NCI-H187 treated with DMSO at 0.1 percent for 48 hours (cell line): Measurements from ENCODE around the gene PRKG1.
"Not testable (repeated sequence)": the region's sequence is repeated elsewhere in the genome, so short reads cannot be mapped to it uniquely, and the experiment has no call there.

Source experiments
- DNase-seq: peaks from one replicate; lab custom pipeline; 2025; lab: John Stamatoyannopoulos, UW

The PRKG1 gene

GRCh38 chr10:52121688-52122087 is 1047.4 kb downstream of the PRKG1 start:
- no peak for DNase-seq

- DNase-seq, result no peak
These were observed 1053.9 kb downstream of the PRKG1 start for GRCh38 chr10:52128056-52128683.

- DNase-seq, result no peak
These were observed 1055.3 kb downstream of the PRKG1 start for GRCh38 chr10:52129410-52130178.

- DNase-seq, result no peak
These were observed 1060.8 kb downstream of the PRKG1 start for GRCh38 chr10:52135101-52135500.

GRCh38 chr10:52136921-52137320 is 1062.6 kb downstream of the PRKG1 start:
- no peak for DNase-seq

GRCh38 chr10:52143338-52143737 is 1069.1 kb downstream of the PRKG1 start:
- no peak for DNase-seq

- no peak for DNase-seq
These were observed 1071.3 kb downstream of the PRKG1 start for GRCh38 chr10:52145636-52146035.

- no peak for DNase-seq
These were observed 1072.5 kb downstream of the PRKG1 start for GRCh38 chr10:52146766-52147165.

GRCh38 chr10:52170776-52171175 is 1096.5 kb downstream of the PRKG1 start:
- DNase-seq, result no peak

- no peak for DNase-seq
These were observed 1098.3 kb downstream of the PRKG1 start for GRCh38 chr10:52172581-52172980.

- no peak for DNase-seq
These were observed 1111.0 kb downstream of the PRKG1 start for GRCh38 chr10:52185256-52185655.

- DNase-seq, result no peak
These were observed 1113.4 kb downstream of the PRKG1 start for GRCh38 chr10:52187521-52188258.

GRCh38 chr10:52191049-52191448 is 1116.8 kb downstream of the PRKG1 start:
- DNase-seq, result no peak

- no peak for DNase-seq
These were observed 1119.9 kb downstream of the PRKG1 start for GRCh38 chr10:52194191-52194590.

- DNase-seq, result no peak
These were observed 1120.4 kb downstream of the PRKG1 start for GRCh38 chr10:52194716-52195115.

- no peak for DNase-seq
These were observed 1122.8 kb downstream of the PRKG1 start for GRCh38 chr10:52197098-52197497.

- no peak for DNase-seq
These were observed 1124.3 kb downstream of the PRKG1 start for GRCh38 chr10:52198540-52198939.

GRCh38 chr10:52204906-52205305 is 1130.6 kb downstream of the PRKG1 start:
- not testable (repeated sequence) for DNase-seq

- DNase-seq, result no peak
These were observed 1134.1 kb downstream of the PRKG1 start for GRCh38 chr10:52208365-52208764.

GRCh38 chr10:52210161-52210560 is 1135.9 kb downstream of the PRKG1 start:
- no peak for DNase-seq

GRCh38 chr10:52212062-52212461 is 1137.8 kb downstream of the PRKG1 start:
- no peak for DNase-seq

GRCh38 chr10:52212802-52213201 is 1138.5 kb downstream of the PRKG1 start:
- no peak for DNase-seq

GRCh38 chr10:52213321-52213752 is 1139.0 kb downstream of the PRKG1 start:
- no peak for DNase-seq
